IPS-20b (cell line): ENCODE data around the gene ASPM.

Experiments
- H3K27ac ChIP-seq: one replicate; pipeline ENCODE4 v1.5.1; 2013; ENCODE audit warnings: low read length
- H3K27me3 ChIP-seq: 2 replicates; pipeline ENCODE4 v1.6.1; 2013; ENCODE audit warnings: mild to moderate bottlenecking, low read length, inconsistent platforms; ENCODE audit not compliant: insufficient read depth
- H3K36me3 ChIP-seq: 2 replicates; pipeline ENCODE4 v1.6.1; 2013; ENCODE audit warnings: low read depth, mild to moderate bottlenecking, inconsistent platforms, low read length, moderate library complexity; ENCODE audit not compliant: insufficient read depth
- H3K4me1 ChIP-seq: 2 replicates; pipeline ENCODE4 v1.6.1; 2013; ENCODE audit warnings: mild to moderate bottlenecking, control low read depth, inconsistent platforms, low read length, moderate library complexity; ENCODE audit not compliant: insufficient read depth
- H3K4me3 ChIP-seq: 2 replicates; pipeline ENCODE4 v1.5.1; 2013; ENCODE audit warnings: mild to moderate bottlenecking, low read length, inconsistent platforms
- H3K9ac ChIP-seq: 2 replicates; pipeline ENCODE4 v1.6.1; 2013; ENCODE audit warnings: low read depth, mild to moderate bottlenecking, inconsistent platforms, low read length, moderate library complexity
- H3K9me3 ChIP-seq: 2 replicates; pipeline ENCODE4 v1.6.1; 2013; ENCODE audit warnings: mild to moderate bottlenecking, low read depth, low read length, inconsistent platforms; ENCODE audit not compliant: insufficient read depth

ASPM gene

GRCh38 chr1:197143276-197143675 is 3.2 kb downstream of the ASPM start:
- H3K27me3 ChIP-seq: no peaks in the 10 kb centered on the region
- no peak overlapping the region for H3K27ac ChIP-seq
- peaks cover 2% of the 10 kb centered on the region; the same call in 1 of the 2 replicates for H3K4me1 ChIP-seq
- H3K9me3 ChIP-seq: no peaks in the 10 kb centered on the region
- no peak overlapping the region for H3K4me3 ChIP-seq
- no peak overlapping the region for H3K9ac ChIP-seq
- peaks cover 56% of the 10 kb centered on the region for H3K36me3 ChIP-seq

DNA sequence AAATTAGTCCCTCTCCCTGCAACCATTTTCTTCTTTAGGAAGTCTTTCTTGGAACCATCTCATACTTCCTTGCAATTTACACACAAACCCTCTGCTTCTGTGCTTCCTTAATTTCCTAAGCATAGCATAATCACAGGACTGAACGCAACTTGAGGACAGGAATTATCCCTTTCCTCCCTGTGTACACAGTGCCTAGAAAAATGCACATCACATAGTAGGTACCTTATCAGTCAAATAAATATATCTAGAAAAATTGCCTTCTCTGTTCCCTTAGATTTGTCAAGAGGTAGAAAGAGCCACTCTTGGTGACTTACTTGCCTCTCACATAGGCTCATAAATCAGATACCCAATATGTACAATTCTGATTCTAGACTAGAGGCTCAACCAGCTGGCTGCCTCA is 4.9 kb downstream of the ASPM start:
- H3K9ac ChIP-seq: no peak overlapping the region
- H3K9me3 ChIP-seq: no peaks in the 10 kb centered on the region
- H3K36me3 ChIP-seq: peaks cover 67% of the 10 kb centered on the region
- H3K4me1 ChIP-seq: peaks cover 2% of the 10 kb centered on the region; the same call in 1 of the 2 replicates
- H3K27ac ChIP-seq: no peak overlapping the region
- H3K27me3 ChIP-seq: no peaks in the 10 kb centered on the region
- no peak overlapping the region for H3K4me3 ChIP-seq

DNA sequence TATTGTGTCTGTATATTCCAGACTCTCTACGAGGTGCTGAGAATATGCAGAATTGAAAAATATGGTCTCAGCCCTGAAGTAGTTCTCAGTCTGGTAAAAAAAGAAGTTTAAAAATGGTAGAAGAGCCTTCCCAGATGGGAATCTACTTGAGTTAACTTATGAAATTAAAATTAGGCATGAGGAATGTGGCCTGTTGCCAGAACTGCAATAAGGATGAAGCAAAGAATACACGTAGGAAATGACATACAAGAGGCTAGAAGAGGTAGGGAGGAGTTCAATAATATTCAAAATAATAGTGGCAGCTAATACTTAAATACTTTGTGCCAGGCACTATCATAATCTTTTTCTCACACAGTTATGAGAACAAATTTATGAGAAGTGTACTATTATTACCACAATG is 6.3 kb downstream of the ASPM start:
- no peaks in the 10 kb centered on the region for H3K9me3 ChIP-seq
- no peak overlapping the region for H3K27ac ChIP-seq
- H3K4me3 ChIP-seq: no peak overlapping the region
- peaks cover 2% of the 10 kb centered on the region; the same call in 1 of the 2 replicates for H3K4me1 ChIP-seq
- H3K9ac ChIP-seq: no peak overlapping the region
- H3K27me3 ChIP-seq: no peaks in the 10 kb centered on the region
- H3K36me3 ChIP-seq: peaks cover 79% of the 10 kb centered on the region

- Histone ChIP-seq H3K9me3 (no peaks in the 10 kb centered on the region), H3K4me3 (no peak overlapping the region), H3K4me1 (no peaks in the 10 kb centered on the region), H3K27me3 (no peaks in the 10 kb centered on the region), H3K27ac (no peak overlapping the region), H3K36me3 (peaks cover 89% of the 10 kb centered on the region), H3K9ac (no peak overlapping the region)
These were observed 7.3 kb downstream of the ASPM start for GRCh38 chr1:197139169-197139568.

DNA sequence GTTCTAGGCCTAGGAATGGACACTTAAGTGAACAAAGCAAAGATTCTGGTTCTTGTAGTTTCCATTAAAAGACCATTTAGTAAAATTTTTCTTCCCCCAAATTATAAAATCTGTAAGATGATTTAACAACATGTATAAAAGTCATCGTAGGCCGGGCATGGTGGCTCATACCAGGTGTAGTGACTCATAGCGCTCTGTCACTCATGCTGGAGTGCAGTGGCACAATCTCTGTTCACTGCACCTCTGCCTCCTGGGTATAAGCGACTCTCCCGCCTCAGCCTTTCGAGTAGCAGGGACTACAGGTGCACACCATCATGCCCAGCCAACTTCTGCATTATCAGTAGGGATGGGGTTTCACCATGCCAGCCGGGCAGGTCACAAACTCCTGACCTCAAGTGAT is 9.1 kb downstream of the ASPM start:
- Histone ChIP-seq H3K27ac (no peak overlapping the region), H3K27me3 (no peaks in the 10 kb centered on the region), H3K9ac (no peak overlapping the region), H3K9me3 (no peaks in the 10 kb centered on the region), H3K4me1 (no peaks in the 10 kb centered on the region), H3K36me3 (peaks cover 86% of the 10 kb centered on the region), H3K4me3 (no peak overlapping the region)

DNA sequence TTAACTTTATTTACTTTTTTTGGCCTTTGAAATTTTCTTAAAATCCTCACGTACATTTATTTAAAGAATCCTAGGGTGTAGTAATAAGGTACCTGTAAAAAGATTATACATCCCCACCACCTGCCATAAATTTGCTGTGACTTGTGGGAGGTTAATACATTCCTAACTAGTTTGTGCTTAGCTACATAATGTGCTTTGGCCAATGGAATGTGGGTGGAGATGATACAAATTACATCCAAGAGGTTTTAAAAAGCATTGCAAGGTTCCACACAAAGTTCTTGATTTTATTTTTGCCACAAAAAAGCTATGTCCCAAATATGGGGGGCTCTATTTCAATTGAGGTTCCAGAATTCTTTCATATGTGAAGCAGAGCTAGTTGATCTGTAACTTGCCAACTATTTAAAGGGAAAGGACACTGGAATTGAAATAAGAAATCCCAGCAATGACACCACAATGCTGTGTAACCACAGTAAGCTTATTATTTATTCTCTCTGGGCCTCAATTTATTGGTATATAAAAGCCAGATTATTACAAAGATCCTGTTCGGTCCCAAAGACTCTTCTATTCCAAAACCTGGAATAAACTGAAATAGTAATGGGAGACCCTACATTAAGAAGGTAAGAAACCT is 15.7 kb downstream of the ASPM start:
- H3K4me1 ChIP-seq: peaks cover 11% of the 10 kb centered on the region; the same call in 1 of the 2 replicates
- no peak overlapping the region for H3K9ac ChIP-seq
- H3K27me3 ChIP-seq: no peaks in the 10 kb centered on the region
- peaks cover 91% of the 10 kb centered on the region for H3K36me3 ChIP-seq
- H3K4me3 ChIP-seq: no peak overlapping the region
- H3K9me3 ChIP-seq: no peaks in the 10 kb centered on the region
- no peak overlapping the region for H3K27ac ChIP-seq

DNA sequence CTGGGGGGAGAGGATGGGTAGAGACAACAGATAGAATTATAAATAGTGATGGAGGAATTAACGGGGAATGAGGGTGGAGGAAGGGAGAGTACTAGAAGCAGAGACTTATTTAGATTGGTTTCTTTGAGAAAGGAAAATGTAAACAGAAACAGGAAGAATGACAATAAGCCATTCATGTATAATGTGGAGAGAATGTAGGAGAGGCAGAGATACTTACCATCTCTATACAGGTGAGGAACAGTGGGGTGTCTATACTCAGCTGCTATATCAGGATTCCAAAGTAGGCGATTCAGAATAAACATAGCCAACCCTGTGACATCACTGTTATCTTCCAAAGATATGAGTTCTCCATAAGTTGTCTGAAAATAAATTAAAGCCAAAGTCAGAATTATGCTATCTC is 16.8 kb downstream of the ASPM start:
- peaks cover 89% of the 10 kb centered on the region for H3K36me3 ChIP-seq
- no peaks in the 10 kb centered on the region for H3K27me3 ChIP-seq
- no peak overlapping the region for H3K9ac ChIP-seq
- H3K27ac ChIP-seq: no peak overlapping the region
- H3K4me3 ChIP-seq: peak overlapping the region; percentile 27; the same call in 1 of the 2 replicates
- H3K9me3 ChIP-seq: no peaks in the 10 kb centered on the region
- H3K4me1 ChIP-seq: peaks cover 11% of the 10 kb centered on the region; the same call in 1 of the 2 replicates

GRCh38 chr1:197127246-197127912 is 19.1 kb downstream of the ASPM start:
- Histone ChIP-seq H3K9ac (no peak overlapping the region), H3K36me3 (peaks cover 94% of the 10 kb centered on the region), H3K4me3 (no peak overlapping the region), H3K27me3 (no peaks in the 10 kb centered on the region), H3K4me1 (peaks cover 11% of the 10 kb centered on the region; the same call in 1 of the 2 replicates), H3K9me3 (no peaks in the 10 kb centered on the region), H3K27ac (no peak overlapping the region)

DNA sequence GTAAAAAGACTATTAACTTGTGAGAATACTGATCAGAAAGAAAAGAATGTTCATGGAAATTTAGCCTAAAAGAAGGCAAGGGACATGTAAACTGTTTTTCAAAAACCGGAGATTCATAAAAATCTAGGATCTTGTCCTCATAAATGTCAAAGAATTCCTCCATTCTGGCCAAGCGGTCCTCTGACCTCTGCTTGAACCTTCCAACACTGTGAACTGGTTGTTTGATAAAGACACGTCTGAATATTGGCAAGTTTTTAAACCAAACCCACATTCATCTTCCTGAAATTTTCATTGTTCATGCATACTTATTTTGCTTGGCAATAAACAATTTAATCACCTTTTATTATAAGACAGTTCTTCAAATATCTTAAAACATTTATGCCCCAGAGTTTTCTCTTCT is 19.8 kb downstream of the ASPM start:
- Histone ChIP-seq H3K9me3 (no peaks in the 10 kb centered on the region), H3K9ac (no peak overlapping the region), H3K4me1 (peaks cover 11% of the 10 kb centered on the region; the same call in 1 of the 2 replicates), H3K27ac (no peak overlapping the region), H3K27me3 (no peaks in the 10 kb centered on the region), H3K4me3 (no peak overlapping the region), H3K36me3 (peaks cover 94% of the 10 kb centered on the region)

GRCh38 chr1:197124376-197124775 is 22.1 kb downstream of the ASPM start:
- H3K4me1 ChIP-seq: peaks cover under 1% of the 10 kb centered on the region; the same call in 1 of the 2 replicates
- H3K9ac ChIP-seq: no peak overlapping the region
- H3K9me3 ChIP-seq: no peaks in the 10 kb centered on the region
- no peaks in the 10 kb centered on the region for H3K27me3 ChIP-seq
- peaks cover 95% of the 10 kb centered on the region for H3K36me3 ChIP-seq
- no peak overlapping the region for H3K4me3 ChIP-seq
- H3K27ac ChIP-seq: no peak overlapping the region

DNA sequence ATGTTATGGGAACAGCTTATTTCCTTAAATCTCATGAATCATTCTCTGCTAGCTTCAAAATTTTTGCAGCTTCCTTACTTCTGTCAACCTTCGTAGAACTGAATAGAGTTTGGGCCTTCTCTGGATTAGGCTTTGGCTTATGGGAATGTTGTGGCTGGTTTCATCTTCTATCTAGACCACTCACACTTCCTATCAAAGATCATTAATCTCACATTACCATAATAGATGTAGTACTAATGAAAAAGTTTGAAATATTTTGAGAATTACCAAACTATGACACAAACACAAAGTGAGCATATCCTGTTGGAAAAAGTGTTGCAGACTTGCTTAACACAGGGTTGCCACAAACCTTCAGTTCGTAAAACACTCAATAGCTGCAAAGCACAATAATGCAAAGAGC is 30.3 kb downstream of the ASPM start:
- no peaks in the 10 kb centered on the region for H3K9me3 ChIP-seq
- H3K4me1 ChIP-seq: no peaks in the 10 kb centered on the region
- H3K27ac ChIP-seq: no peak overlapping the region
- no peaks in the 10 kb centered on the region for H3K27me3 ChIP-seq
- H3K9ac ChIP-seq: no peak overlapping the region
- no peak overlapping the region for H3K4me3 ChIP-seq
- H3K36me3 ChIP-seq: peaks cover 81% of the 10 kb centered on the region

GRCh38 chr1:197106869-197107268 is 39.6 kb downstream of the ASPM start:
- H3K27ac ChIP-seq: no peak overlapping the region
- H3K4me1 ChIP-seq: no peaks in the 10 kb centered on the region; the same call in 1 of the 2 replicates
- H3K4me3 ChIP-seq: no peak overlapping the region
- H3K27me3 ChIP-seq: no peaks in the 10 kb centered on the region
- no peak overlapping the region for H3K9ac ChIP-seq
- H3K36me3 ChIP-seq: peaks cover 88% of the 10 kb centered on the region
- peaks cover 42% of the 10 kb centered on the region for H3K9me3 ChIP-seq
